OCI-LY7 (cell line): ENCODE results near the gene SLC39A10.

ENCODE experiments used
- CTCF ChIP-seq: fragments of 200-600 bp; sonication (generic); conservative IDR thresholded peaks from 2 replicates; pipeline ENCODE4 v1.5.1; 2014; ENCODE audit warnings: mild to moderate bottlenecking, antibody characterized with exemption, low read length, moderate library complexity, mixed read lengths
- EZH2phosphoT487 ChIP-seq: fragments of 200-600 bp; sonication (generic); IDR thresholded peaks from 2 replicates; pipeline ENCODE4 v1.6.1; 2018; ENCODE audit warnings: low read depth, borderline replicate concordance, mild to moderate bottlenecking, mixed run types, antibody characterized with exemption, low read length, moderate library complexity, mixed read lengths

GRCh38 chr2:195667974-195668373 is 10.9 kb downstream of the SLC39A10 start:
- TF ChIP-seq CTCF: no peak
- no peak for TF ChIP-seq EZH2phosphoT487
